Right lobe of liver (tissue), 6 donors: ENCODE data around the gene ATOH8. TPM values are rescaled to one million over a fixed set of nuclear protein-coding genes. Genes with fewer than 3 reads are reported as not detected.

Experiments
- ATAC-seq, 4 donors: fragments of 200-7000 bp; cut with Tn5 transposase; one replicate each; pipeline ENCODE4 v1.9.1; 2020; ENCODE audit warnings: mild to moderate bottlenecking in 4 of 4, moderate library complexity in 4 of 4
- DNase-seq, 3 donors: peaks; one replicate each; pipeline ENCODE4 v3.0.0-alpha.2; 2020
- H3K27ac ChIP-seq, 3 donors: fragments of 200-600 bp; one replicate each; pipeline ENCODE4 v1.8.0; 2022
- H3K27me3 ChIP-seq, 2 donors: fragments of 200-600 bp; one replicate each; pipeline ENCODE4 v1.8.0; 2022
- H3K36me3 ChIP-seq, 4 donors: fragments of 200-600 bp; sonication (generic) in 1 of 4; one replicate each; pipeline versions ENCODE4 v1.5.1 to v1.8.0; 2017 to 2022; ENCODE audit warnings: control low read depth in 1 of 4
- H3K4me1 ChIP-seq, 4 donors: fragments of 200-600 bp; sonication (generic) in 1 of 4; one replicate each; pipeline versions ENCODE4 v1.5.1 to v1.8.0; 2017 to 2022; ENCODE audit warnings: control low read depth in 1 of 4
- H3K4me3 ChIP-seq, 3 donors: fragments of 200-600 bp; one replicate each; pipeline ENCODE4 v1.8.0; 2022
- H3K9me3 ChIP-seq, 4 donors: fragments of 200-600 bp; sonication (generic) in 1 of 4; one replicate each; pipeline versions ENCODE4 v1.5.1 to v1.8.0; 2017 to 2022; ENCODE audit warnings: control low read depth in 1 of 4
- CTCF ChIP-seq, 4 donors: fragments of 200-600 bp in 3 of 4; fragments of 450-650 bp in 1 of 4; IDR thresholded peaks; one replicate each; pipeline versions ENCODE4 v1.5.1 to v1.8.0; 2016 to 2022; ENCODE audit warnings: antibody characterized with exemption in 4 of 4, mild to moderate bottlenecking in 2 of 4
- POLR2A ChIP-seq: fragments of 450-650 bp; IDR thresholded peaks from one replicate; pipeline ENCODE4 v1.6.1; 2017; ENCODE audit warnings: antibody characterized with exemption, mild to moderate bottlenecking
- WGBS: methylation state at CpG from one replicate; pipeline ENCODE4 v1.1.6; 2018; ENCODE audit warnings: low coverage, low lambda C conversion rate; ENCODE audit not compliant: insufficient coverage; ENCODE audit errors: missing lambda C conversion rate; 5-methylcytosine and 5-hydroxymethylcytosine counted together
- intact Hi-C, 2 donors: fragments of 100-400 bp; cut with DNase I; formaldehyde crosslinking; loops; one replicate each; pipeline versions ENCODE4 v1.11.2 to v1.14.1; 2022
- total RNA-seq, 6 experiments: library from RNA; depleted of rRNA in 2 of 6; stranded (reverse); fragments of >200 nt in 2 of 6; fragmentation: NEBNext Ultra II Directional in 3 of 6; extraction: Animal tissue kit (Norgen Biotek cat#: 25700) in 3 of 6; gene quantifications; one replicate each; pipeline versions ENCODE4 v1.1.0 to v1.2.4, GENCODE V29; 2016 to 2023
- donor health status: DM: no; HTN: yes; CAD: no.
- donor health status: DM: no; HTN: no; CAD: no.
- donor health status: DM: no; HTN: no; CAD: no.
- donor health status: DM: no; HTN: yes; CAD: no.
- donor health status: DM: no; HTN: yes; CAD: no.

ATOH8 gene
- total RNA-seq, 6 experiments from 2014 or later: 5.3 to 78.0 (median 46.2) TPM

GRCh38 chr2:85746321-85747004 is 7.3 kb upstream of the ATOH8 start:
- no peaks in the 10 kb centered on the region for H3K36me3 ChIP-seq
- TF ChIP-seq POLR2A (no peak), CTCF (IDR thresholded peaks at IDR 0.05) (no peak)
- no peak overlapping the region for H3K27ac ChIP-seq
- H3K9me3 ChIP-seq: no peaks in the 10 kb centered on the region
- ATAC-seq (no peak), DNase-seq (peak in 1 of 3 donors; percentile 32)
- H3K4me1 ChIP-seq: peaks cover 0 to 26% (median 12%) of the 10 kb centered on the region in 4 donors
- 100% methylated on average over 2 of the region's 8 CpGs for WGBS
- H3K27me3 ChIP-seq: no peaks in the 10 kb centered on the region
- intact Hi-C loops: loop anchor here in 1 of 2 donors (5.0 kb wide), 1 partner anchor 66 kb away; no protein-coding TSS in a partner anchor
- no peak overlapping the region for H3K4me3 ChIP-seq

- H3K4me1 ChIP-seq: peaks cover 0 to 17% (median 9%) of the 10 kb centered on the region in 4 donors
Measured at GRCh38 chr2:85747441-85747840, 6.3 kb upstream of the ATOH8 start.

GRCh38 chr2:85748039-85748734 is 5.6 kb upstream of the ATOH8 start:
- 67% methylated on average over 4 of the region's 9 CpGs for WGBS
- peak in 1 of 3 donors; percentile 34 for DNase-seq
- TF ChIP-seq POLR2A: no peak
- TF ChIP-seq CTCF (IDR thresholded peaks at IDR 0.05): no peak
- no peak overlapping the region for H3K27ac ChIP-seq
- ATAC-seq: no peak
- no peaks in the 10 kb centered on the region for H3K27me3 ChIP-seq
- H3K9me3 ChIP-seq: no peaks in the 10 kb centered on the region
- H3K4me3 ChIP-seq: no peak overlapping the region
- intact Hi-C loops: loop anchor here in 1 of 2 donors (5.0 kb wide), 1 partner anchor 64 kb away; no protein-coding TSS in a partner anchor
- H3K36me3 ChIP-seq: no peaks in the 10 kb centered on the region
- peaks cover 0 to 11% (median 4%) of the 10 kb centered on the region in 4 donors for H3K4me1 ChIP-seq

More at GRCh38 chr2:85747441-85747840, 6.3 kb upstream of the ATOH8 start:
- ATAC-seq: no peak
- intact Hi-C loops: loop anchor here in 1 of 2 donors (5.0 kb wide), 1 partner anchor 65 kb away; no protein-coding TSS in a partner anchor
- no peak for DNase-seq
- Histone ChIP-seq H3K36me3 (no peaks in the 10 kb centered on the region), H3K27me3 (no peaks in the 10 kb centered on the region), H3K27ac (no peak overlapping the region), H3K9me3 (no peaks in the 10 kb centered on the region), H3K4me3 (no peak overlapping the region)
- no peak for TF ChIP-seq CTCF (IDR thresholded peaks at IDR 0.05)
- no peak for TF ChIP-seq POLR2A
- 100% methylated on average over 1 of the region's 3 CpGs for WGBS

DNA sequence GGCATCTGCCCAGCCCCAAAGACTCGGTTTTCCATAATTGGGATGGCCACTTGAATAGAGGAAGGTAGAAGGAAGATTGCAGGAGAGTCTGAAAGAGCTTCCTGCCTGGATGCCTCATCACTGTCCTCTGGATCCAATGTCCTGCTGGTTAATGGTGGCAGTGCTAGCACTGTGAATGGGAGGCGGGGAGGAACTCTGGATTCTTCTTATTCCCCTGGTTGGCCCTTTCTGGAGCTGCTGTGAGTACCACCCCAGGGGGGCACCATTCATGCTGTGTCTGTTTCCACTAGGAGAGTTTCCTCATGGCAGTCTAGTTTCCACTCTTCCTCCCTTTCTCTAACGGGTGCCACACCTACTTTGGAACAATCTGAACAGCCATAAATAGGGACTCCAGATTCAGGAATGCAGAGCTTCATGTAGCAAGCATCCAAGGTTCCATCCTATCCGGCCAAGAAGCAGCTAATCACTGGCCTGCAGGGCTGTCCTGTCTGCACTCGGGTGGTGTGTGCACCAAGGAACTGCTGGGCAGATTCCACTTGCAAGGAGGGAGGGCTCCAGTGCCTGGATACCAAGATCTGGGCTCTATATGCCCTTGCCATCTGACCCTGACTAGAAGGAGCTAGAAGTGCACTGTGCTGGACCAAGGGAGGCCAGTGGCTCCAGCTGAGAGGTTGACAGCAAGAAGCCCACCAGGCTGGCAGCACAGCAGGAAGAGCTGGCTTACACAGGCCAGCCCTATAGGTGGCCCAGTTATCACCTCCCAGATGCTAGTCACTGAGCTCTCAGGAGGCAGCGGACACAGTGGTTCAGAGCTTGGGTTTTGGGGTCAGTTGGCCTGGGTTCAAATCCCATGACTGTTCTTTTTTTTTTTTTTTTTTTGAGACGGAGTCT is 4.6 kb upstream of the ATOH8 start:
- DNase-seq: peak in 1 of 3 donors; percentile 35
- intact Hi-C loops: loop anchor here in 1 of 2 donors (5.0 kb wide), 1 partner anchor 63 kb away; no protein-coding TSS in a partner anchor

More for the DNA sequence above, 4.6 kb upstream of the ATOH8 start:
- 30% methylated on average over 2 of the region's 7 CpGs for WGBS
- Histone ChIP-seq H3K9me3 (no peaks in the 10 kb centered on the region), H3K4me1 (peaks cover 0 to 8% (median 1%) of the 10 kb centered on the region in 4 donors), H3K4me3 (no peak overlapping the region), H3K27me3 (no peaks in the 10 kb centered on the region), H3K27ac (no peak overlapping the region), H3K36me3 (no peaks in the 10 kb centered on the region)
- TF ChIP-seq CTCF (IDR thresholded peaks at IDR 0.05): peak in 1 of 4 donors; percentile 3
- no peak for TF ChIP-seq POLR2A
- ATAC-seq: no peak
